ENCODE results near the gene TBC1D2.
A peak's percentile ranks its signal among the peaks of the same experiment; 100 is the strongest.

TBC1D2 gene

DNA sequence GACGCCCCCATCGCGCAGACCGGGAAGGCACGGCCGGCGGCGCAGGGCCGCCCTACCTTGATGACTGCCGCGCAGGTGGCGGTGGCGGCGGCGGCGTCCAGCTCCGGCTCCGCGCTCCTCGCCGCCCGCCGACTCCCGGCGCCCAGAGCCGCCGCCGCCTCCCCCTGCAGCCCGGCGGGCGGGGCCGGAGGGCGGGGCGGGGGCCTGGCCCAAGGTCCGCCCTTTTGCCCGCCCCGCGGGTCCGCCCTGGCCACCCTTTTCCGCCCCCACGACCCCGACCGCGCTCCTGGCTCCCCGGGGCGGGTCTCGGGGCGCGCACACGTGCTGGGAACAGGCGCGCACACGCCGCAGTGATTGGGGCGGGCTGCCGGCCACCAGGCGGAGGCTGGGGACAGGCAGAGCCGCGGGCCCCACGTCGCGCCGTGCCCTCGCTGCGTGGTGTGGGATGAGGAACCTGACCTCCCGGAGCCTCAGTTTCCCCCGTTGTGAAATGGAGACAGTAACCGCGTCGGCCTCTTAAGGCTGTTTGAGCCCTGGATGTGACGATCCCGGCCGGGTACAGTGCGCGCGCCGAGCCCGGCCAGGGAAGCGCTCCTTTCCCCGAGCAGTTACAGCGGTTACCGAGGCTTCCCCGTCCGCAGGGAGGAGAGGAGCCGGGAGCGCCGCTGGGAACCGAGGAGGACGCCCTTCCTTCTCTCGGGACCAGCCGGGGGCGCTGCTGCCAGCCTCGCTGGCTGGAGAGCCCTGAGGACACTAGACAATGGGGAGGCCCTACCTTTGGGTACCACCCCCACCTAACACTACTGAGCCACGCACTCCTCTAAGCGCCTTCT is 62.7 kb downstream of the TBC1D2 start, which contains the start of gene CORO2A:
Gene CORO2A, minus strand, starts transcription at position 135 of the 833 bp plus-strand sequence. CDS start 34,977 bp downstream, outside the sequence.
- peak; percentile 48 to 49 for DNase-seq (ENCODE audit: extremely low read depth in 1 of 2, low read depth in 1 of 2)

DNA sequence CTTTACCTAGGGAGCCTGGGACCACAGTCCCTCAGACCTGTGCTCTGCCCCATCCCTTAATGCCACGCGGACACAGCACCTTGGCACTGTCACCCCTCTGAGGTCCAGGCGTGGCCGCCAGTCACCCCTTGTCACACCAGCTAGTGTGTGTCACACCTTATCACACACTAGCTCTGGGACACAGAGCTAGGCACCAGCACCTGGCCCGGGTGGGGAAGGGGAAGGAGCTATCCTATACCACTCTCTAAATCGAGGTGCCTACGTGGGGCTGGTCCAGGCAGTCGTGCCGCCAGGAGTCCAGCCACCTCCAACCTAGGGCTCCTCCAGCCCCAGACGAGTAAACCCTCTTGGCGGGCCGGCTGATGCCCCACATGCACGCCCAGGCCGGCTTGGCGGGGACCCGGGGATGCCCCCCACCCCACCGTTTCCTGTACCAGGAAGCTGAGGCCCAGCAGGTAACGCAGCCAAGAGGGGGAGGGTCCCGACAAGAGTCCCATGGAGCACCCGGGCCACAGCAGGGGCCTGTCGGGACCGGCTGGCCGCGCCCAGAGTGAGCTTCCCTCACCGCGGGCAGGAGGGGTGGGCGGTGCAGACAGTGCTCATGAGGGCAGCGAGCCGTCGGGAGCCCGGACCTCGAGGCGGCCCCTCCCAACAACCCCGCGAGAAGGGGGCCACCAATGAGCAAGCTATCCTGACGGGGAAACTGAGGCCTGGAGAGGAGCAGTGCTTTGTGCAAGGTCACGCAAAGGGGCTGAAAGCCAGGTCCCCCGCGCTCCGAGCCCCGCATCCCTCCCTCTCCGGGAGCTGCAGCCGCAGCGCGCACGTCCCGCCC is 63.6 kb downstream of the TBC1D2 start:
- DNase-seq (ENCODE audit: extremely low read depth in 1 of 2, low read depth in 1 of 2) = no peak

DNA sequence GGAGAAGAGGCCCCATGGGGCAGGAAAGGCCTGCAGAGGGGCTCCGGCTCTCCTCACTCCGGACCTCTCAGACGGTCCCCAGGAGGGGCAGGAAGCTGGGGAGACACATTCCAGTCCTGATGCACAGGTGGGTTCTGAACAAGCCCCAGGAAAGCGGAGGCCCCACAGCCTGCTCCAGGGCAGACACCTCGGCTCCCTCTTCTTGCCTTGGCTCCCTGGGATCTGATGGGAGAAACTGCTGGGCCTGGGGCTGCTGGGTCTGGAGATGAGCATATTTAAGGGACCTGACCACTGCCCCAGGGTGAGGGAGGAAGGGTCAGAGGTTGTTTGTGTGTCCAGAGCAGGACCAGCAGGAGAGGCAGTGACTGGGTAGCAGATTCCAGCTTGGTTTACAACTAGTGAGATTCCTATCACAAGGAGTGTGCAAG is 64.3 kb downstream of the TBC1D2 start:
- no peak for DNase-seq (ENCODE audit: extremely low read depth in 1 of 2, low read depth in 1 of 2)

DNA sequence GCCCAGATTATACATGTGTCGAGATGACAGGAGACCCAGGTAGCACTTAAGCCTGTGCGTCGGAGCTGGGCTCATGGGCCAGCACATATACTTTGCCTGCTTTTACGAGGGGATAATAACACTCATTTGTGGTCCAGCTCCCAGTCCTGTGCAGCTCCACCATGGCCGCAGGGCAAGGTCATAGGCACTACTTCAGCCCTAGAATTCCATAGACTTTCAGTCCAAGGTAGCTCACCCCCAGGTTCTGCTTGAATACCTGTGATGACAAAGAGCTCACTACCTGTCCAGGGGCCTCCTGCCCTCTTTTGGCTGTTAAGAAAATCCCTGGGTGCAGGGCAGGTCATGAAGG is 64.7 kb downstream of the TBC1D2 start:
- no peak for DNase-seq (ENCODE audit: extremely low read depth in 1 of 2, low read depth in 1 of 2)

DNA sequence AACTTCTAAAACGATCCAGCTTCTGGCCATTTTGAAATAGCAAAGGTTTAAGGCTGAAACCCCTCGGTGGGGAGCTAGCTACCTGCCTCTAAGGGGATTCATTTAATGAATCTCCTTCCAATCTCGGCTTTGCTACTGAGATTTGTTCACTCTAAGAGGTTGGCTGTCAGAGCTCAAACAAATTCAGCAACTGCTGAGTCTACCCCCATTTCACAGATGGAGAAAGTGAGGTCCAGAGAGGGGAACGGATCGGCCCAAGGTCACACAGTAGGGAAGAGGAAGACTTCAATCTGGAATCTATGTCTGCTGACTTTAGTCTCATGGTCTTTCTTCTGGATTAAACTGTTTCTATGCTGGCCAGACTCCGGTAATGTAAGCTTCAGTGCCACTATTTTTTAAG is 66.0 kb downstream of the TBC1D2 start:
- no peak for DNase-seq (ENCODE audit: extremely low read depth in 1 of 2, low read depth in 1 of 2)

DNA sequence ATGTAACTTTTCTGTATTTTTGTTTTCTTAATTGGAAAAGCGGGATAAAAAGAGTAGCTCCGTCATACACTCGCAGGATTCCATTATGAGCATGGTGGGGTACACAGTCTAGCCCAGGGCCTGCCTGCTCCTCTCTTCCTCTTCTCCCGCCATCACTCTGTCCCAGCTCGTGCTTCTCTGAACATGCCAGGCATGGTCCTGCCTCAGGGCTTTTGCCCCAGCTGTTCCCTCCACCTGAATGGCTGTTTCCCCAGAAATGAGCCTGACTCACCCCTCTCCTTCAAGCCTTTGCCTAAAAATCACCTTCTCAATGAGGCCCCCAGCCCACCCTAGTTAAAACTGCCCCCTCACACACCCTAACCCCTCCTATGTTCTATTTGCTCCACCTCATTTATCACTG is 67.5 kb downstream of the TBC1D2 start:
- DNase-seq (ENCODE audit: extremely low read depth in 1 of 2, low read depth in 1 of 2) = no peak

DNA sequence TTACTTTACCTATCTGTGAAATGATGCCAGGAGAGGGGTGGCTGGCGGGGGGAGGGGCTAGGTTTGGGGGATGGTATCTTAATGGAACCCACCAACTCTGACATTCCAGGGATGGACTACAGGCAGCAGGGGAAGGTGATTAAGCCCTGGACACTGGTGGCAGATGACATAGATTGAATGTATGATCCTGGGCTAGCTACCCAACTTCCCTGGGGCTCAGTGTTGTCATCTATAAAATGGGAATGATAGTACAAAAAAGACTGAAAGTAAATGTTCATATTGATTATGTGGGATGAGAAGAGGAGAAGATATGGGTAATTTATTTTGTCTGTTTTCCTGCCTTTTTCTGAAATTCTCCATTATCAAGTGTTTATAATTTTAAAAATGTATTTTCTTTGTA is 69.2 kb downstream of the TBC1D2 start:
- no peak for DNase-seq (ENCODE audit: extremely low read depth in 1 of 2, low read depth in 1 of 2)

DNA sequence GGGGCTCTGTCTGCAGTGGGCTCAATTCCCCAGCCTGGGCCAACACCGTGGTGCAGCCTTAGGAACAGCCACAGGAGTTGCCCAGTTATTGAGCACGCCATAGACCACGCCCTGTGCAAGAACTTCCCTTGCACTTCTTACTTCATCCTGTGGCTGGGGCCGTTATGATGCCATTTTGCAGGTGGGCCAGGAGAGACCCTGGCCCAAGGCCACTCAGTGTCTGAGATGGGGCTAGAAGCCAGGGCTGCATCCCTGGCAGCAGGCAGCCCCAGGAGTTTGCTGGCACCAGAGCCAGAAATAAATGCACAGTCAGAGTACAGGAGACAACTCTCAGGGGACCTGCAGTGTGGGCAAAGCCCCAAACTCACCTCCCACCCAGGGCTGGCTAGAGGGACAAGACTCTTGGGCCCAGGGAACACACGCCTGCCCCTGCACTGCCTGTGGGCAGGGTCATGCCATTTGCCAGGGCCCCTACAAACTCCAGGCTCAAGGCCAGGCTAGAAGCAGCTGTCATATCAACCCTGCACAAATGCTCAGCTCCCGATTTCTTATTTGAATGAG is 69.8 kb downstream of the TBC1D2 start:
- DNase-seq (ENCODE audit: extremely low read depth in 1 of 2, low read depth in 1 of 2) = no peak

DNA sequence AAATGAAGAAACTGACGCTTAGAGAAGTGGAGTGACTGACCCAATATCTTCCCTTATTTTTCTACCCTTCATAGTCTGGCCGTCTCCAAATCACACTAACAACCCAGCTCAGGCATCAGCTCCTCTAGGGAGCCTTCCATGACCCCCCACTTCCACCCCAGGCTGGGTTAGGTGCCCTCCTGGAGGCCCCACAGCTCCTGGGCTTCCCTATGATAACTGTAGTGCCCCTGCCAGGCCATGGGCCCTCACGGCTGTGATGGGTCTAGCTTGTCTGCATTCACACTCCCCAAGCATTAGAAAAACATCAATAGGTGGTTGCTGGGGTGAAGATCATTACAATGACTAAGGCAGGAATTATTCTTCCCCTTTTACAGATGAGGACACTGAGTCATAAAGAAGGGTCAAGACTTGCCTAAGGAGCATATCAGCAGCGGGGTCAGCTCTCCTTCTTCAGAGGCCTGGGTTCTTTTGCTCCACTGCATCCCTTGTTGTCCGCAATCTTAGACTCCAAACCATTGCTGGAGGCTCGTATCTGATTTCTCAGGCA is 70.4 kb downstream of the TBC1D2 start:
- DNase-seq (ENCODE audit: extremely low read depth in 1 of 2, low read depth in 1 of 2) = no peak

DNA sequence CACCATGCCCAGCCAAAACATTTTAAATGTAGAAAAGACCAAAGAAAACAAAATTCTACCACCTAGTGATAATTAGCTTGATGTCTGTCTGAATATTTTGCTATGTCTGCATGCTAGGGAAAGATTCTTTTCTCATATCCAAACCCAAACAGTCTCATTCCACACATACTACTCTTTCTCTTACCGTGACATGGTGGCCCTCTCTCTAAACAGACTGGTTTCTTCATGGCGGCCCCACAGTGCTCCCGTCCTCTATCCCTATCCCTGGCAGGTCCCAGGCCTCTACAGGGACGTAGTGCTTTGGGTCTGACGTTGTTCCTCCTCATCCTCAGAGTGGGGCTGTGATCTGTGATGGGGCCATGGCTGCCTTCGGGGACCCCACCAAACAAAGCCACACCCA is 71.1 kb downstream of the TBC1D2 start:
- no peak for DNase-seq (ENCODE audit: extremely low read depth in 1 of 2, low read depth in 1 of 2)

DNA sequence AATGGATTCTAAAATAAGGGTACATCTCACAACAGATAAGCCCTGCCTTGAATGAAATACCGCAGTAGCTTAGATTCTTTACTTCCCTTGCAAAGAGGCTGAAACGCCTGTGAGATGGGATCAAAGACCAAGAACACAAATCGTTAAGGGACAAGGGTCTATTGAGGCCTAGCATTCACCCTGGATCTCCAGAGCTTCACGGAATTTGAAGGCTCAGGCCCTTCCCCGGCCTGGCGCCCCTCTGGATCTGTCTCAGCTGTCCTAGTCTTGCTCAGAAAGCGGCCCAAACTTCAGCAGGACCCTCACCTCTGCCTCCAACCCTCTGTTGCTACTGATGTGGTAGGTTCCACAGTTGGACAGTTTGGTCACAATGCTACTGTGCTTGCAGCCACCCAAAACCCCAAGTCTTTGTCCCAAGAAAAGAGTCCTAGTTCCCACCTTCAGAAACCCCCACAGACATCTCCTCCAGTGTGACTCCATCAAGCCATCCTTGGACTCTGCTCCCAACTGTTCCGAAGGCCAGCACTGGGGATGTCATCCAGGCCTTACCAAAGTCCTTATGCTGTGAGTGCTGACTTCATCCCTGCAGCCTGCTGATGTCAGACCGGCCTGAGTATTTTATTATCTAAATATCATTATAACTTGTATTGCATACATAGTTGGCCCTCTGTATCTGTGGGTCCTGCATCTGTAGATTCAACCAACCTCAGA is 72.4 kb downstream of the TBC1D2 start:
- no peak for DNase-seq (ENCODE audit: extremely low read depth in 1 of 2, low read depth in 1 of 2)

DNA sequence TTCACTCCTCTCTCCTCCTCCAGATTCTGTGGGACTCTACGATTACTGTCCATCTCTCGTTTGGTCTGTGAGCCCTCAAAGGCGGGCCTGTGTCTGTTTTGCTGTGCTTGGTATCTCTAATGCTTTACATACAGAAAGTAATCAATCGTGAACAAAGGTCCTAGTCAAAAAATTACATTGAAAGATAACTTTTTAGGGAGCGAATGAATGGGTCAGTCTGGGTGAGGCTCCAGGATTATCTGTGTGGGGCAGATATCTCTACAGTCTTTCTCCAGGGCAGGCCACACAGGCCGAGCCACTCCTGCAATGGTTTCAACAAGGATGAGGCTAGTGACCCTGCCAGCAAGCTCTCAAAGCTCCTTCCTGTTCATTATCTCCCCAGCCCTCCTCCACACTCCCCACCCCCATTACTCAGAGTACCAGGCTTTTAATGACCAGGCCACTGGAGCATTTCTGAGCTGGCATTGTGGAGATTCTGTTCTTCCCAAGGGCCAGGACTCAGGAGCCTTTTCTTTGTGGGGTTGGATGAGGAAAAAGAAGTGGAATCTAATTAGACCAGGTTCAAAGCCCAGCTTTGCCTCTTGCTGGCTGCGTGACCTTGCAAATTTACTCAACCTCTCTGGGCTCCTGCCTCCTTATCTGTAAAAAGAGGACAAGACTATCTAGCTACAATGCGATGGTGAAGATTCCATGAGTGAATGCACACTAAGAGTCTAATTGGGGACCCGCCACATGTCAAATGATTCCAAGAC is 73.2 kb downstream of the TBC1D2 start:
- no peak for DNase-seq (ENCODE audit: extremely low read depth in 1 of 2, low read depth in 1 of 2)

DNA sequence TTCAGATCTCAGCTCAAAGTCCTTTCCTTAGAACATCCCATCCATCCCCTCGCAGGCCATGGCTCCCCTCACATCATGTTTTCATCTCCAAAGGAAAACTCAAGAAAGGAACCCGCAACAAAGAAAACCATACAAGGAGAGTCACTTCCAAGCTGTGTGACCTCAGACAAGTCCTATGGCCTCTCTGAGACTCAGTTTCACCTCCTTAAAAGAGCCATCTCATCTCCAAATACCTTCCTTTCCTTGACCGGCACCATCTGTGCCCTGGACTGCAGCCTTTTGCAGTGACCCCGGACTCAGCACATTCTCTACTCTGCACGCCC is 73.7 kb downstream of the TBC1D2 start:
- DNase-seq (ENCODE audit: extremely low read depth in 1 of 2, low read depth in 1 of 2) = no peak

DNA sequence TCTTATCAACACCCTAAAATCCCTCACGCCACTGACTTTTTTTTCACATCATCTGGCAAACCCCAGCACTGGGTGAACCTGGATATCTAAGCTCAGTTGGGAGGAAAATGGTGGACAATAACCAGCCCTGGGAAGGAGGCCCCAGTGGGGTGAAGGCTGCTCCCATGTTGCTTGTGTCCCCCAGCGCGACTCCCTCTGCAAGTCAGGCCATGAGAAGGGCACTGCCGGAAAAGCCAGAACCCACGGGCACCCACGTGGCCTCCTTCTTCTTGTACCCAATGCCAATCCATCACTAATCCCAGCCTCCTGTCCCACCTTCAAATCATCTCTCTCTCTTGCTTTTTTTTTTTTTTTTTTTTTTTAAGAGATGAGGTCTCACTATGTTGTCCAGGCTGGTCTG is 74.5 kb downstream of the TBC1D2 start:
- DNase-seq (ENCODE audit: extremely low read depth in 1 of 2, low read depth in 1 of 2) = no peak

DNA sequence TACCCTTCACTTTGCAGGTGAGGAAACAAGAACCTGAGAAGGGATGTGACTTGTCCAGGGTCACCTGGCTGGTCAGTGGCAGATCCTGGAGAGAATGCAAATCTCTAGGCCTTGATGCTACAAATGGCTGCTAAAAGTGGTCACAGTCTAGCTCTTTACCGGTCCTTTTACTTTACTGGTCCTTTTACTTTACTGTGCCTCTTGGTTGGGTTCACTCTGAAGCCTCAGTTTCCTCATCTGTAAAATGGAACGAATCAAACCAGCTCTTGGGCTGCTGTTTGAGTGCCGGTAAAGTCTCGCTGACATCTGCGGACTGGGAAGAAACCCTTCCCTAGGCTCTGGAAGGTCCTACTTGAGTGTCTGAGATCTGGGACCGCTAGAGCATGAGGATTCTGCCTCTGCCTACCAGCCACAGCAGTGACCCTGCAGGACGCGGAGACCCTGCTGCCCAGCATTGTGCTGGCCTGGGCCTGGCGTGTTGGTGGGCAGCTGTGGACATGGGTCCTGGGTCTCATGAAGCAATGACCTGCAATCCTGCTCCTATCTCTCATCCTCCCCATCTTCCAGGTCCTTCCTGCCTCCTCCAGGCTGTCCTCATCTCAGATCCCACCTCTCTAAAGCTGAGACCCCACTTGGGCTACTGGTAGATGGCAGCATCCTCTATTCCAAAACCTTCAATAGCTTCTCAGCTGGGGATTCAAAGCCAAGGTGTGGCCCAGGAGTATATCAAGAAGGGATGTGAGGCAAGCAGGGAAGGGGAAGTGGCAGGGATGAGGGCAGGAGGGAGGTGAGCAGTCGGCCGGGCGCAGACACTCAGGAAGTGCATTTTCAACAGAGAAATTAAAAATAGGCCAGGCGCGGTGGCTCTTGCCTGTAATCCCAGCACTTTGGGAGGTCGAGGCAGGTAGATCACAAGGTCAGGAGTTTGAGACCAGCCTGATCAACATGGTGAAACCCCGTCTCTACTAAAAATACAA is 76.3 kb downstream of the TBC1D2 start:
- no peak for DNase-seq (ENCODE audit: extremely low read depth in 1 of 2, low read depth in 1 of 2)

DNA sequence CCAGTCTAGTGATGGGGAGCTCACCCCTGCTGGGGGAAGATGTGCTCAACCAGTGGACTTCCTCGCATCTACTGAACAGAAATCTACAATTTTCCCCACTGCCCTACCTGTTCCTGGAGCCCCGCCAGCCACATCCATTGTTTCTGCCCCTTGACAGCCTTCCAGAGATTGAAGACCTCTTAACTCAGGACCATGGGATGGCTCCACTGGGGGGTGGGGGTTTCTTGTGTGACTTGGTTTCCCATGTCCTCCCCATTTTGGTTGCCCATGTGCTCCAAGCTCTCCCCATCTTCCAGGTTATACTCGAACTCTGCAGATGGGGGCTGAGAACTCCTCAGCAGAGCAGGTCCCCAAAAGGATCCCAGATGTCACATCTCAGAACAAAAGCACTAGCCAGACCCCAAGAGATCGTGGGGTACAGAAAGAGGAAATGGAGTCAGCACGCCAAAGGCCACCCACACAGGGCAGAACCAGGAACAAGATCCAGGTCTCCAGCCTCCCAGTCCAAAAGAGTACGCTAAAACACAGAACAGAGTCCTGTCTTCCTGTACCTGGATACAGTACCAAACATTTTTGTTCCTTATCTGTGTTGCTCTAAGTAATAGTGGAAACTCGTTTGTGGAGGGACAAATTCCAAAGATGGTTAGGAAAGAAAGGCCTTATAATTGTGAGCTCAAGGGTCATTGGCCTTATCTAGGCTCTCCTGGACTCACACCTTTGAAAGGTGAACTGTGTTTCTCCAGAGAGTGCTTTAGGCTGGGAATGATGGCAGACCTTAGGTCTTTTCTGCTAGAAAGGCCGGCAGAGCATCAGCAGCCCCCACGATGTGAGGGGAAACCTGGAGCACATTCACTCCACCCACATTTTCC is 78.8 kb downstream of the TBC1D2 start:
- DNase-seq (ENCODE audit: extremely low read depth in 1 of 2, low read depth in 1 of 2) = no peak

DNA sequence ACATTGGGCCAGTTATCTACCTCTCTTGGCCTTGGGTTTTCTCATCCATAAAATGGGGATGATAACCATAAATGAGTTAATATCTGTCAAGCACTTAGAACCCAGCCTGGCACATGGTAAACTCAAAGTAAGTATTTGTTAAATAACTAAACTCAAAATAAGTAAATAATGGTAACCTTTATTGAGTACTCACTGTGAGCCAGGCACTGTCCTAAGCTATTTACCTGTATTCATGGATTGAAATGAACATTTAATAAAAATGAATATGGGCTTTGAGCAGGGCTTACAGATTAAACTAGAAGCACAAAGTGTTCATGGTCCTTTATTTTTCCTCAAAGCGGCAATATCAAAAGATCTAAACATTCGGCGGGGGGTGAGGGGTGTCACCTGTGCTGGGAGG is 79.7 kb downstream of the TBC1D2 start:
- no peak for DNase-seq (ENCODE audit: extremely low read depth in 1 of 2, low read depth in 1 of 2)

DNA sequence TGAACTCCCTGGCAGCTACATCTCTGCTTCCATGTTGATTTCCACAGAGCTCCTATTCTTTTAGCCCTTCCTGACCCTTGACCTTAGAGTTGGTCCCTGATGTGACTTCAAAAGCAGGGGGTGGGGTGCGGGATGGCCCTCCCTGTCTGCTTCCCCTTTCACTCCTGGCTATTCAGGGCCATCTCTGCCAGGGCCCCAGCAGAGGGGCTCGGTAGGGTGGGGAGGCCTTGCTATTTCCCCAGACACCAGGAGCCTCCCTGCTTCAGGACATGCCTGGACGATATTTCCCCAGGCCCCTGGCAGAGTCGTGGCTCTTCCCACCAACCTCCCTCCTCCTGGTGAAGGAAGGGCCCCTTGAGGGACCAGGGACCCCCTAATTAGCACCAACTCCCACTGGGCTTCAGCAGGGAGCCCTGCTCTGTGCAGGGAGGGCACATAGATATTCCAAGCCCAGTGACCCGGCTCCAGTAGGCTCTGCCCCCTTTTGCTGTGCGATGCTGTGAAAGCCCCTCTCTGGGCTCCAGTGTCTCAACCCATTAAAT is 80.3 kb downstream of the TBC1D2 start:
- no peak for DNase-seq (ENCODE audit: extremely low read depth in 1 of 2, low read depth in 1 of 2)

All from stimulated activated CD8-positive, alpha-beta memory T cell treated with anti-CD3 and anti-CD28 coated beads, Interleukin-7, amount 100 ng/mL, for 48 hours (primary cell).